BJ (cell line): ENCODE measurements around the gene IMPDH1. TPM values are rescaled to one million over a fixed set of nuclear protein-coding genes. Genes with fewer than 3 reads are reported as not detected.

Source experiments
- CTCF ChIA-PET: fragments of 350-600 bp; formaldehyde crosslinking; extraction: SDS; loops from one replicate; lab custom pipeline; 2021; ENCODE audit warnings: antibody characterized with exemption, inconsistent platforms; lab: Yijun Ruan, JAX
- POLR2A ChIA-PET: fragments of 300-600 bp; sonication (Branson Sonifier 250); formaldehyde crosslinking; extraction: SDS; loops from one replicate; lab custom pipeline; 2021; ENCODE audit warnings: antibody characterized with exemption; lab: Charles Lee
- DNase-seq: peaks from one replicate; pipeline ENCODE4 v3.0.0-alpha.2; 2011; ENCODE audit warnings: low read depth
- H3K27me3 ChIP-seq: 2 replicates; pipeline ENCODE4 v1.6.0; 2011; ENCODE audit warnings: low read length; ENCODE audit not compliant: control insufficient read depth, insufficient read depth
- H3K36me3 ChIP-seq: 2 replicates; pipeline ENCODE4 v1.5.1; 2011; ENCODE audit warnings: low read length; ENCODE audit not compliant: control insufficient read depth, insufficient read depth
- H3K4me3 ChIP-seq: 2 replicates; pipeline ENCODE4 v1.5.1; 2011; ENCODE audit warnings: low read depth, mild to moderate bottlenecking, control low read depth, low read length
- CTCF ChIP-seq: IDR thresholded peaks from 2 replicates; pipeline ENCODE4 v1.5.1; 2011; ENCODE audit warnings: low read depth, mild to moderate bottlenecking, control low read depth, inconsistent platforms, low read length, moderate library complexity; ENCODE audit not compliant: insufficient read depth
- polyA plus RNA-seq: library from polyadenylated mRNA; depleted of rRNA; stranded (reverse); fragments of >200 nt; gene quantifications from 2 replicates; pipeline ENCODE4 v1.2.3, GENCODE V29; 2011

The IMPDH1 gene
- polyA plus RNA-seq, 1 experiment, result 84.5 TPM

- ChIA-PET CTCF (interaction anchor here (0.7 to 2.5 kb wide), 4 partner anchors 8 to 41 kb away, joined by 3 to 13 read pairs (median 4); no protein-coding TSS in a partner anchor), POLR2A (no interaction called here)
- DNase-seq, result no peak
- Histone ChIP-seq H3K4me3 (no peak overlapping the region), H3K36me3 (no peaks in the 10 kb centered on the region), H3K27me3 (peaks cover 11% of the 10 kb centered on the region)
- TF ChIP-seq CTCF, result no peak
These were observed 11.0 kb upstream of the IMPDH1 start for GRCh38 chr7:128420773-128421172.

GRCh38 chr7:128419257-128419656, 9.5 kb upstream of the IMPDH1 start:
- POLR2A ChIA-PET, result interaction anchor here (1.1 kb wide), 1 partner anchor 36 kb away, joined by 4 read pairs; the partner anchor contains the start of gene HILPDA
- CTCF ChIA-PET, result interaction anchor here (1.2 to 6.8 kb wide), 5 partner anchors 7 to 72 kb away, joined by 3 to 93 read pairs (median 5); no protein-coding TSS in a partner anchor

GRCh38 chr7:128417071-128417470, 7.3 kb upstream of the IMPDH1 start:
- Histone ChIP-seq H3K36me3 (no peaks in the 10 kb centered on the region), H3K27me3 (peaks cover 14% of the 10 kb centered on the region), H3K4me3 (no peak overlapping the region)
- no peak for TF ChIP-seq CTCF
- ChIA-PET POLR2A (no interaction called here), CTCF (interaction anchor here (1.1 to 6.8 kb wide), 6 partner anchors 9 to 70 kb away, joined by 3 to 93 read pairs (median 5); no protein-coding TSS in a partner anchor)
- no peak for DNase-seq

More at GRCh38 chr7:128419257-128419656, 9.5 kb upstream of the IMPDH1 start:
- H3K27me3 ChIP-seq, result peaks cover 11% of the 10 kb centered on the region
- no peaks in the 10 kb centered on the region for H3K36me3 ChIP-seq
- no peak for TF ChIP-seq CTCF
- no peak overlapping the region for H3K4me3 ChIP-seq
- no peak for DNase-seq

DNA sequence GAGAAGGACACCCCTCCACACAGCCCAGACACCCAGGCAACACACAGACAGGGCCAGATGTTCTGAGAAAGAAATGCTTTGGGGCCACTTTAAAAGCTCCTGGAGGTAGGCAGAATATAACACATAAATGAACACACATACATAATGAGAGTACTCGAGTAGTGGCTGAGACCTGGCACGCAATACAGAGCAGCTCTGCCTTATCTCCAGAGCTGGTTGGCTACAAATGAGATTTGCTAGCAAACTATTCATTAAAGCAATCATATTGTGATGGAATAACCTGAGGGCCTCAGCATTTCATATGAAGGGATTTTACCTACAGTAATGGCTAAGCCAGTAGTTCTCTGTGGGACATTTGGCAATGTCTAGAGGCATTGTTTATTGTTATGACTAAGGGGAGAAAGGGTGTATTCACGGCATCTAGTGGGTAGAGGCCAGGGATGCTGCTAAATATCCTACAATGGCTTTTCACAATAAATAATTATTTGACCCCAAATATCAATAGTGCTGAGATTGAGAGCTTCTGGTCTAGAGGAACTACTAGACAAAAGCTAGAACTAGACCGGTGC, 5.5 kb upstream of the IMPDH1 start:
- POLR2A ChIA-PET, result no interaction called here
- Histone ChIP-seq H3K36me3 (no peaks in the 10 kb centered on the region), H3K27me3 (peaks cover 14% of the 10 kb centered on the region), H3K4me3 (no peak overlapping the region)
- no peak for TF ChIP-seq CTCF
- CTCF ChIA-PET, result interaction anchor here (0.7 to 6.8 kb wide), 5 partner anchors 8 to 44 kb away, joined by 4 to 93 read pairs (median 7); no protein-coding TSS in a partner anchor
- DNase-seq, result no peak

DNA sequence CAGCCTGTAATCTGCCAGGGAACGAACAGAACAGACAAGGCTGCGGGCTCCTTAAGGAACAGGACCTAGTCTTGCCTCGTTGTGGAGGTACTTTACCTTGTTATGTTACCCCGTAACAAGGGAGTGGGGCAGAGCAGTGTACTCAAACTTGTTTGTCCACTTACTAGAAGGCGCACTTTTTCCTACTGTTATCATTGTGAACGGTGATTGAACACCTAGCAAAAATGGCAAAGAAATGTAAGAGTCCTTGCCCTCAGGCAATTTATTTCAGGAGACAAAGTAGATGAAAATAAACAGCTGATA, 620 bp upstream of the IMPDH1 start:
- POLR2A ChIA-PET, result interaction anchor here (0.6 to 1.8 kb wide), 3 partner anchors 8 to 45 kb away, joined by 5 read pairs; partner anchors contain the start of gene HILPDA
- peak overlapping the region; percentile 60 for H3K4me3 ChIP-seq
- CTCF ChIA-PET, result interaction anchor here (1.4 to 6.1 kb wide), 4 partner anchors 9 to 51 kb away, joined by 3 to 90 read pairs (median 12); no protein-coding TSS in a partner anchor
- peaks cover 2% of the 10 kb centered on the region for H3K27me3 ChIP-seq
- TF ChIP-seq CTCF, result no peak
- DNase-seq, result no peak
- H3K36me3 ChIP-seq, result no peaks in the 10 kb centered on the region
